ENCODE data around the gene NT5E. TPM values are rescaled to one million over a fixed set of nuclear protein-coding genes. Genes with fewer than 3 reads are reported as not detected.

Gene NT5E
- total and polyA plus RNA-seq, 2 donors (not counting 3 experiments of a cell fraction or from before 2014, with no cell fraction given), result 59.3 to 115 TPM

DNA sequence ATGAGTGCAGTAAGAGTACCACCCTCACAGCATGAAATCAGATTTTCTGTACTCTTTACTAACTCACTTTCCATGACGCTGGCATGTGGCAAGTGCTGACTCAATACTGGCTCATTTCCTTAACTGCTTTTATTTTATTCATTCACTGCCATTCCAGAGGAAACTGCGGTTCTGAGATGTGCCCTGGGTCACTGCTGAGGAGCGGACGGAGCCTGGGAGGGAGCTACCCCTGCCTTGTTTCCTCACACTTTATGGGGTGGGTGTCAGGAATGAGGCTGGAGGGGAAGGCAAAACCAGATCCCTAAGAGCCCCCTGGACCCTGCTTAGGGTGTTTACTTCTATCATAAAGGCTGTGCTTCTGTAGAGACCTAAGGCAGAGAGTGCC, 14.4 kb downstream of the NT5E start:
- H3K27ac ChIP-seq (ENCODE audit: insufficient read depth, low read depth, low read length), result peak overlapping the region; percentile 100
- BruUV-seq (replicated peaks), result TSS peak; percentile 86
- H3K79me2 ChIP-seq (ENCODE audit: control insufficient read depth, insufficient read depth, low read length), result peaks cover 16% of the 10 kb centered on the region
- no peak overlapping the region for H2AFZ ChIP-seq (ENCODE audit: low read depth, low read length)
- H3K4me3 ChIP-seq (replicated peaks in 1 of 3; ENCODE audit: insufficient read depth in 1 of 3, low read depth in 1 of 3, low read length in 3 of 3), result peak overlapping the region in 1 of 3 experiments; percentile 41
- CTCF ChIA-PET, result interaction anchor here (0.5 to 22.7 kb wide), 8 partner anchors 13 to 109 kb away, joined by 3 to 541 read pairs (median 11); partner anchors contain the start of gene NT5E
- H4K20me1 ChIP-seq (replicated peaks; ENCODE audit: control insufficient read depth, extremely low read depth, insufficient read depth, low read length), result no peaks in the 10 kb centered on the region
- intact Hi-C loops (cut with micrococcal nuclease) (loop anchor here (1.0 to 10.0 kb wide), 10 partner anchors 14 to 819 kb away; partner anchors contain the start of genes NT5E, SNX14 and TBX18), dilution Hi-C loops (cut with MboI; ENCODE audit: extremely low pct_ligation_motif_present, low sequenced_read_pairs) (loop anchor here (25.0 kb wide), 1 partner anchor 102 kb away; no protein-coding TSS in a partner anchor)
- DNase-seq (ENCODE audit: low read depth, low spot score) (peak; percentile 98), FAIRE-seq (peak; percentile 94)
- H3K4me2 ChIP-seq (ENCODE audit: insufficient read depth, low read length), result peak overlapping the region; percentile 79
- TF ChIP-seq MAX (IDR thresholded peaks at IDR 0.05; ENCODE audit: insufficient read depth, insufficient read length) (peak; percentile 10), GATA2 (IDR thresholded peaks at IDR 0.05; ENCODE audit: insufficient read depth, insufficient read length, low read depth, low read length) (peak; percentile 62), EZH2 (IDR thresholded peaks at IDR 0.05; ENCODE audit: borderline replicate concordance, low read depth, low read length, severe bottlenecking) (no peak), JUN (IDR thresholded peaks at IDR 0.05; ENCODE audit: borderline replicate concordance, insufficient read depth, insufficient read length, low read depth) (peak; percentile 99), MYC (IDR thresholded peaks at IDR 0.05; ENCODE audit: low read depth, low read length) (peak; percentile 66), POLR2AphosphoS5 (IDR thresholded peaks at IDR 0.05; ENCODE audit: insufficient read depth, low read depth, low read length) (peak; percentile 88), POLR2A (IDR thresholded peaks at IDR 0.05; ENCODE audit: low read depth, low read length) (peak; percentile 57), FOS (IDR thresholded peaks at IDR 0.05; ENCODE audit: borderline replicate concordance, insufficient read depth, low read length) (peak; percentile 96)
- TF ChIP-seq, protein P1, sequence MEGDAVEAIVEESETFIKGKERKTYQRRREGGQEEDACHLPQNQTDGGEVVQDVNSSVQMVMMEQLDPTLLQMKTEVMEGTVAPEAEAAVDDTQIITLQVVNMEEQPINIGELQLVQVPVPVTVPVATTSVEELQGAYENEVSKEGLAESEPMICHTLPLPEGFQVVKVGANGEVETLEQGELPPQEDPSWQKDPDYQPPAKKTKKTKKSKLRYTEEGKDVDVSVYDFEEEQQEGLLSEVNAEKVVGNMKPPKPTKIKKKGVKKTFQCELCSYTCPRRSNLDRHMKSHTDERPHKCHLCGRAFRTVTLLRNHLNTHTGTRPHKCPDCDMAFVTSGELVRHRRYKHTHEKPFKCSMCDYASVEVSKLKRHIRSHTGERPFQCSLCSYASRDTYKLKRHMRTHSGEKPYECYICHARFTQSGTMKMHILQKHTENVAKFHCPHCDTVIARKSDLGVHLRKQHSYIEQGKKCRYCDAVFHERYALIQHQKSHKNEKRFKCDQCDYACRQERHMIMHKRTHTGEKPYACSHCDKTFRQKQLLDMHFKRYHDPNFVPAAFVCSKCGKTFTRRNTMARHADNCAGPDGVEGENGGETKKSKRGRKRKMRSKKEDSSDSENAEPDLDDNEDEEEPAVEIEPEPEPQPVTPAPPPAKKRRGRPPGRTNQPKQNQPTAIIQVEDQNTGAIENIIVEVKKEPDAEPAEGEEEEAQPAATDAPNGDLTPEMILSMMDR (IDR thresholded peaks at IDR 0.05; ENCODE audit: extremely low read depth in 1 of 2, insufficient read depth in 1 of 2, low read depth in 1 of 2, low read length in 2 of 2), result no peak
- H3K36me3 ChIP-seq (ENCODE audit: control insufficient read depth in 2 of 2, extremely low read depth in 1 of 2, insufficient read depth in 2 of 2, low read length in 2 of 2), result peaks cover 0 to 5% of the 10 kb centered on the region in 2 experiments
- H3K27me3 ChIP-seq (ENCODE audit: control insufficient read depth in 2 of 2, insufficient read depth in 2 of 2, low read length in 2 of 2), result no peaks in the 10 kb centered on the region
- POLR2A ChIA-PET, result interaction anchor here (1.0 to 3.0 kb wide), 9 partner anchors 8 to 214 kb away, joined by 3 to 34 read pairs (median 6); partner anchors contain the start of gene NT5E
- H3K9me1 ChIP-seq (replicated peaks; ENCODE audit: control insufficient read depth, extremely low read depth, insufficient read depth, low read length), result no peaks in the 10 kb centered on the region
- no peaks in the 10 kb centered on the region for H3K9me3 ChIP-seq (replicated peaks; ENCODE audit: control insufficient read depth, insufficient read depth, low read length)
- H3K9ac ChIP-seq (replicated peaks; ENCODE audit: extremely low read depth, insufficient read depth, low read length), result peak overlapping the region; percentile 96
- H3K4me1 ChIP-seq (ENCODE audit: control insufficient read depth, extremely low read depth, insufficient read depth, low read length), result peaks cover 71% of the 10 kb centered on the region
